CD4-positive, CD25-positive, alpha-beta regulatory T cell (primary cell): ENCODE results near the gene RSPH6A. TPM values are rescaled to one million over a fixed set of nuclear protein-coding genes. Genes with fewer than 3 reads are reported as not detected.

ENCODE experiments used
- ATAC-seq, 2 donors: fragments of 150-1000 bp; cut with Tn5 transposase; one replicate each; pipeline ENCODE4 v1.10.0; 2021; ENCODE audit warnings: low read depth in 2 of 2, moderate number of reproducible peaks in 2 of 2, moderate library complexity in 1 of 2
- DNase-seq, 3 donors: peaks; one replicate each; pipeline versions ENCODE4 v3.0.0 to v3.0.0-alpha.2; 2012 to 2022; ENCODE audit warnings: mixed read lengths in 1 of 3
- H3K27ac ChIP-seq: one replicate; pipeline ENCODE4 v1.7.0; 2013; ENCODE audit warnings: mild to moderate bottlenecking, low read length; ENCODE audit not compliant: insufficient read depth, poor library complexity, severe bottlenecking
- H3K27me3 ChIP-seq: one replicate; pipeline ENCODE4 v1.7.0; 2013; ENCODE audit warnings: low read length; ENCODE audit not compliant: control insufficient read depth, insufficient read depth
- H3K36me3 ChIP-seq: one replicate; pipeline ENCODE4 v1.7.0; 2013; ENCODE audit warnings: mild to moderate bottlenecking, low read length, moderate library complexity; ENCODE audit not compliant: control insufficient read depth, insufficient read depth
- H3K4me1 ChIP-seq: 2 replicates; pipeline ENCODE4 v1.7.0; 2013; ENCODE audit warnings: mild to moderate bottlenecking, low read length; ENCODE audit not compliant: insufficient read depth, control insufficient read depth, poor library complexity, severe bottlenecking
- H3K4me3 ChIP-seq: one replicate; pipeline ENCODE4 v1.7.0; 2013; ENCODE audit warnings: low read depth, mild to moderate bottlenecking, low read length, moderate library complexity
- H3K9me3 ChIP-seq, 2 experiments: 1 replicate in 1 of 2; 2 replicates in 1 of 2; pipeline ENCODE4 v1.7.0; 2013; ENCODE audit warnings: low read length in 2 of 2, mild to moderate bottlenecking in 1 of 2, moderate library complexity in 1 of 2; ENCODE audit not compliant: control insufficient read depth in 2 of 2
- H3K27ac Mint-ChIP-seq, 3 donors: one replicate each; pipeline ENCODE4 v1.8.0; 2020 to 2022; ENCODE audit warnings: mild to moderate bottlenecking in 3 of 3, mixed read lengths in 3 of 3, moderate library complexity in 2 of 3
- H3K27me3 Mint-ChIP-seq: one replicate; pipeline ENCODE4 v1.8.0; 2022; ENCODE audit warnings: mild to moderate bottlenecking, mixed read lengths
- H3K36me3 Mint-ChIP-seq: one replicate; pipeline ENCODE4 v1.8.0; 2020; ENCODE audit warnings: mixed read lengths
- H3K4me1 Mint-ChIP-seq, 4 donors: one replicate each; pipeline ENCODE4 v1.8.0; 2020 to 2022; ENCODE audit warnings: mixed read lengths in 4 of 4, mild to moderate bottlenecking in 1 of 4
- H3K4me3 Mint-ChIP-seq, 4 donors: one replicate each; pipeline ENCODE4 v1.8.0; 2020 to 2022; ENCODE audit warnings: mild to moderate bottlenecking in 4 of 4, mixed read lengths in 4 of 4, moderate library complexity in 3 of 4
- H3K9me3 Mint-ChIP-seq, 7 donors: one replicate each; pipeline ENCODE4 v1.8.0; 2020 to 2022; ENCODE audit warnings: mixed read lengths in 7 of 7, mild to moderate bottlenecking in 3 of 7, moderate library complexity in 2 of 7
- polyA plus RNA-seq, 4 donors: library from polyadenylated mRNA; unstranded; fragments of 300-500 nt; fragmentation: Illumina TruSeq; gene quantifications; one replicate each; pipeline ENCODE4 v1.2.3, GENCODE V29; 2021
- total RNA-seq: library from RNA; stranded (reverse); gene quantifications from one replicate; pipeline ENCODE4 v1.2.3, GENCODE V29; 2022

Gene RSPH6A
- total and polyA plus RNA-seq, 5 donors from 2014 or later = 0.20 TPM; not detected in 4

DNA sequence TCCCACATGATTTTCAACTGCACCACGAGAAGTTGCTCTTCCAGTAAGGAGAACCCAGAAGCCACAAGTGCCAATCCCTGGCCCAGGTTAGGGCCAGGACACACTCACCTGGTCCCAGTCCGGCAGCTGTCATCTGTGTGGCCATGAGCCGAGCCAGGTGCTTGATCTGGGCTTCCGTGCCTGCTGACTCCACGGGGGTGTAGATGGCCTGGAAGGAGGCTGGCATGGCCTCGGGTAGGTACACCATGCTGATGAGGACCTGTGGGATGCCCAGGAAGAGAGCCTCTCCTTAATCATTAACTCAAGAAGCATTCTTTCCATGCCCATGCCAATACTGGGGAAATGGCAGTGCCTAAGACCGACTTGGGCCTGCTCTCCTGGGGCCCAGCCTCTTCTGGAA is 19.9 kb upstream of the RSPH6A start:
- ATAC-seq = no peak
- no peak overlapping the region for H3K27ac Mint-ChIP-seq

DNA sequence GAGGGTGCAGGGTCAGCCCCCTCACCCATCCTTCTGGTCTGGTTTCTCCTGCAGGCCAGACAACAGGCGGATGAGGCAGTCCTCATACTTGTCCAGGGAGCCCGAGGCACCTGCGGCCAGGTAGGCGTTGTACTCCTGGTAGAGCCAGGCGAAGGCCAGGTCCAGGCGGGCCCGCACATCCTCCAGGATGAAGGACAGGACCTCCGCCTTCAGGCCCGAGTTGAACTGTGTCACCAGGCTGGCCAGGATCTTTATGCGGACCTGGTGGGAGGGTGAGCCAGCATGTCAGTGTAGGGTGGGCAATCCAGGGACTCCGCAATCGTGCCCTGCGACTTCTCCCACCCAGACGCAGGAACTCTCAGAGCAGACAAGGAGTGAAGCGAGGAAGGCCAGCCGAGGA is 13.8 kb upstream of the RSPH6A start:
- H3K4me3 ChIP-seq = no peak overlapping the region
- H3K27me3 ChIP-seq = no peaks in the 10 kb centered on the region
- no peak overlapping the region for H3K27ac ChIP-seq
- no peaks in the 10 kb centered on the region for H3K9me3 ChIP-seq
- Mint-ChIP-seq H3K4me1 (peaks cover 0 to 3% (median 1%) of the 10 kb centered on the region in 4 donors), H3K27ac (no peak overlapping the region), H3K36me3 (peaks cover 43% of the 10 kb centered on the region), H3K9me3 (peaks cover 0 to 3% (median 0%) of the 10 kb centered on the region in 7 donors), H3K27me3 (no peaks in the 10 kb centered on the region), H3K4me3 (no peak overlapping the region)
- ATAC-seq (no peak), DNase-seq (no peak)
- peaks cover 73% of the 10 kb centered on the region for H3K36me3 ChIP-seq
- no peaks in the 10 kb centered on the region for H3K4me1 ChIP-seq

More for the DNA sequence above, 19.9 kb upstream of the RSPH6A start:
- Histone ChIP-seq H3K4me3 (no peak overlapping the region), H3K4me1 (no peaks in the 10 kb centered on the region), H3K27me3 (no peaks in the 10 kb centered on the region), H3K36me3 (peaks cover 82% of the 10 kb centered on the region), H3K27ac (no peak overlapping the region), H3K9me3 (no peaks in the 10 kb centered on the region)
- H3K4me3 Mint-ChIP-seq = no peak overlapping the region
- no peaks in the 10 kb centered on the region for H3K27me3 Mint-ChIP-seq
- H3K4me1 Mint-ChIP-seq = peaks cover 0 to 5% (median 1%) of the 10 kb centered on the region in 4 donors
- H3K36me3 Mint-ChIP-seq = peaks cover 51% of the 10 kb centered on the region
- no peaks in the 10 kb centered on the region for H3K9me3 Mint-ChIP-seq
- DNase-seq = no peak

DNA sequence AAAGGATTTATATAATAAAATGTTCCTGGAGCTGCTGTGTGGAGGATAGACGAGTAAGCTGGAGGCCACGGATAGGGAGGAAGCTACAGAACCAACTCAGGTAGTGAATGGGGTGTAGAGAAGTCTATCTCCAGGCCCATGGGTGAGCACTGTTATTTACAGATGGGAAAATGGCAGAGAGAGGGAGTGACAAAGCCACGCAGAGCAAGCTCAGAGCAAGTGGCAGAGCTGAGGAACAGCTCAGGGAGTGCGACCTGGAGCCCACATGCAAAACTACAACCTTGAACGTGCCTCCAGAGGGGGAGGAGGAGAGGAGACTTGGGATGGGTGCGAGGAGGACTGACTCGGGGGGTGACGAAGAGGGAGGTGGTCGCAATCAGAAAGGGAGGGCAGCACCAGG is 13.4 kb upstream of the RSPH6A start:
- Mint-ChIP-seq H3K4me3 (no peak overlapping the region), H3K4me1 (peaks cover 0 to 3% (median 1%) of the 10 kb centered on the region in 4 donors), H3K9me3 (peaks cover 0 to 3% (median 0%) of the 10 kb centered on the region in 7 donors), H3K36me3 (peaks cover 43% of the 10 kb centered on the region), H3K27ac (no peak overlapping the region), H3K27me3 (no peaks in the 10 kb centered on the region)
- ATAC-seq (no peak), DNase-seq (no peak)
- H3K36me3 ChIP-seq = peaks cover 71% of the 10 kb centered on the region
- no peaks in the 10 kb centered on the region for H3K4me1 ChIP-seq
- H3K27ac ChIP-seq = no peak overlapping the region
- no peak overlapping the region for H3K4me3 ChIP-seq
- H3K27me3 ChIP-seq = no peaks in the 10 kb centered on the region
- no peaks in the 10 kb centered on the region for H3K9me3 ChIP-seq

GRCh38 chr19:45827459-45828093 is 12.5 kb upstream of the RSPH6A start:
- Mint-ChIP-seq H3K27ac (no peak overlapping the region), H3K36me3 (peaks cover 42% of the 10 kb centered on the region)

DNA sequence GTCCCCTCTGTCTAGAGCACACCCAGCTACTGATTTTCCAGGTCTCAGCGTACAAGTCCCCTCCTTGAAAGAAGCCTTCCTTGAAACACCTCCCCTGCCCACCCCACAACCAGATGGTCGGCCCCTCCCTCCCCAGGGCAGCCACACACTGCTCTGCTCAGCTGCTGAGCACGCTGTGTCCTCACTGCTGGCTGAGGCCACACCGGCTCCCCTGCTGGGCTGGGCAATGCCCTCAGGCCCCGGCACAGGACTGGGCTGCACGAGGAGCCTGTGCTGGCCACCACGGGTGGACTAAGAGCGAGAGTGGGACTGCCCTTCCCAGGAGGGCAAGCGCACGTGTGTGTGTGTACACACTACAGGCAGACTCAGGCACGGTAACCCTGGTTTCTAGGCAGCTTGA is 11.8 kb upstream of the RSPH6A start:
- no peaks in the 10 kb centered on the region for H3K4me1 ChIP-seq
- H3K36me3 Mint-ChIP-seq = peaks cover 38% of the 10 kb centered on the region
- H3K9me3 Mint-ChIP-seq = peaks cover 0 to 3% (median 0%) of the 10 kb centered on the region in 7 donors

More at GRCh38 chr19:45827459-45828093, 12.5 kb upstream of the RSPH6A start:
- ATAC-seq (no peak), DNase-seq (no peak)
- Histone ChIP-seq H3K4me1 (no peaks in the 10 kb centered on the region), H3K27ac (no peak overlapping the region), H3K9me3 (no peaks in the 10 kb centered on the region), H3K27me3 (no peaks in the 10 kb centered on the region), H3K36me3 (peaks cover 67% of the 10 kb centered on the region), H3K4me3 (no peak overlapping the region)
- Mint-ChIP-seq H3K4me3 (no peak overlapping the region), H3K4me1 (peaks cover 0 to 3% (median 1%) of the 10 kb centered on the region in 4 donors), H3K27me3 (no peaks in the 10 kb centered on the region), H3K9me3 (peaks cover 0 to 3% (median 0%) of the 10 kb centered on the region in 7 donors)

GRCh38 chr19:45825917-45826893 is 11.1 kb upstream of the RSPH6A start:
- no peak for ATAC-seq

More for the DNA sequence above, 11.8 kb upstream of the RSPH6A start:
- H3K27ac ChIP-seq = no peak overlapping the region
- peaks cover 63% of the 10 kb centered on the region for H3K36me3 ChIP-seq
- H3K4me3 Mint-ChIP-seq = no peak overlapping the region
- H3K27me3 ChIP-seq = no peaks in the 10 kb centered on the region
- ATAC-seq = no peak
- H3K4me3 ChIP-seq = no peak overlapping the region
- no peak for DNase-seq
- H3K27ac Mint-ChIP-seq = no peak overlapping the region
- no peaks in the 10 kb centered on the region for H3K27me3 Mint-ChIP-seq
- peaks cover 0 to 3% (median 0%) of the 10 kb centered on the region in 4 donors for H3K4me1 Mint-ChIP-seq
- H3K9me3 ChIP-seq = no peaks in the 10 kb centered on the region

DNA sequence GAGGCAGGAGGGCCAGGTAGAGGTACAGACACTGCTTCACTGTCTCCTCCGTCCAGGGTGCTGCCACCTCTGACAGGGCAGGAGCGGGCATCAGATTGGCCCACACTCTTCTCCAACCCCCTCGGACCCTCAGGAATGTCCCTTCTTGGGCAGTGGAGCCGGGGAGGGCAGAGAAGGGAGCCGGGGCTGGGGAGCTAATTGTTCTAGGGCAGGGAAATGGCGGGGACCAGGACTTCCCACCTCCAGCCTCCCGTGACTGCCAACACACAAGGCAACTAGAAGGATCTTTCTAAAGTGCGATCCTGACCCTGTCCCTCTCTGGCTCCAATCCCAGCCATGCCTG is 10.1 kb upstream of the RSPH6A start:
- Histone ChIP-seq H3K36me3 (peaks cover 52% of the 10 kb centered on the region), H3K27me3 (no peaks in the 10 kb centered on the region), H3K9me3 (no peaks in the 10 kb centered on the region), H3K27ac (no peak overlapping the region), H3K4me1 (no peaks in the 10 kb centered on the region), H3K4me3 (no peak overlapping the region)
- Mint-ChIP-seq H3K27ac (no peak overlapping the region), H3K9me3 (peaks cover 0 to 3% (median 0%) of the 10 kb centered on the region in 7 donors), H3K4me3 (no peak overlapping the region), H3K27me3 (no peaks in the 10 kb centered on the region), H3K36me3 (peaks cover 34% of the 10 kb centered on the region), H3K4me1 (peaks cover 0 to 3% (median 0%) of the 10 kb centered on the region in 4 donors)
- ATAC-seq = no peak
- no peak for DNase-seq

More at GRCh38 chr19:45825917-45826893, 11.1 kb upstream of the RSPH6A start:
- Mint-ChIP-seq H3K27me3 (no peaks in the 10 kb centered on the region), H3K9me3 (peaks cover 0 to 3% (median 0%) of the 10 kb centered on the region in 7 donors), H3K4me1 (peaks cover 0 to 3% (median 0%) of the 10 kb centered on the region in 4 donors), H3K4me3 (no peak overlapping the region), H3K27ac (peak overlapping the region in 1 of 3 donors; percentile 9), H3K36me3 (peaks cover 34% of the 10 kb centered on the region)
- Histone ChIP-seq H3K36me3 (peaks cover 60% of the 10 kb centered on the region), H3K9me3 (no peaks in the 10 kb centered on the region), H3K27ac (no peak overlapping the region), H3K27me3 (no peaks in the 10 kb centered on the region), H3K4me1 (no peaks in the 10 kb centered on the region), H3K4me3 (no peak overlapping the region)
- DNase-seq = no peak
